ENCODE data around the gene ACTG1.

GRCh38 chr17:81539961-81540675 lies 27.5 kb upstream of the ACTG1 start:
- no peak for TF ChIP-seq POLR2A (IDR thresholded peaks at IDR 0.05)
- no peak for TF ChIP-seq CTCF (IDR thresholded peaks at IDR 0.05)

Data from testis (tissue), 2 donors.